Measurements from ENCODE around the gene MAP3K3.
A peak's percentile ranks its signal among the peaks of the same experiment; 100 is the strongest.

The MAP3K3 gene

GRCh38 chr17:63741408-63742173, 119.4 kb downstream of the MAP3K3 start, which contains the start of gene STRADA (continued):
- TF ChIP-seq ZNF404 (tag by site-specific recombination; IDR thresholded peaks at IDR 0.05) (no peak), ZNF513 (tag by site-specific recombination; IDR thresholded peaks at IDR 0.05) (no peak), MZF1 (tag by site-specific recombination; IDR thresholded peaks at IDR 0.05; ENCODE audit: borderline replicate concordance) (peak; percentile 56), YY1 (tag by site-specific recombination; IDR thresholded peaks at IDR 0.05) (peak; percentile 60), ZNF707 (tag by site-specific recombination; IDR thresholded peaks at IDR 0.05) (no peak; the same call in 1 of the 2 replicates), PRDM4 (tag by site-specific recombination; IDR thresholded peaks at IDR 0.05) (peak; percentile 11; the same call in 1 of the 2 replicates), MYNN (tag by site-specific recombination; IDR thresholded peaks at IDR 0.05; ENCODE audit: borderline replicate concordance) (no peak), ZBTB49 (tag by site-specific recombination; IDR thresholded peaks at IDR 0.05; ENCODE audit: low read depth) (no peak), PRDM1 (tag by site-specific recombination; IDR thresholded peaks at IDR 0.05) (0 out of 2 replicates have a peak, but pooled peaks have one; percentile 21), ZNF626 (tag by site-specific recombination; IDR thresholded peaks at IDR 0.05) (no peak), PRDM10 (tag by site-specific recombination; IDR thresholded peaks at IDR 0.05) (peak; percentile 58), ZNF184 (tag by site-specific recombination; IDR thresholded peaks at IDR 0.05) (no peak; the same call in 1 of the 2 replicates), ZNF274 (IDR thresholded peaks at IDR 0.05; ENCODE audit: low read length) (no peak), ZNF274 (tag by site-specific recombination; IDR thresholded peaks at IDR 0.05; ENCODE audit: borderline replicate concordance) (no peak), HIC1 (tag by site-specific recombination; IDR thresholded peaks at IDR 0.05) (peak; percentile 62), ZIC2 (tag by site-specific recombination; IDR thresholded peaks at IDR 0.05) (peak; percentile 89), CTCF (tag by site-specific recombination; IDR thresholded peaks at IDR 0.05) (no peak), KLF1 (tag by site-specific recombination; IDR thresholded peaks at IDR 0.05) (peak; percentile 90), ZFP41 (tag by site-specific recombination; IDR thresholded peaks at IDR 0.05; ENCODE audit: borderline replicate concordance) (no peak), BCL11A (tag by site-specific recombination; IDR thresholded peaks at IDR 0.05; ENCODE audit: low read depth) (0 out of 2 replicates have a peak, but pooled peaks have one; percentile 29), ZNF214 (tag by site-specific recombination; IDR thresholded peaks at IDR 0.05; ENCODE audit: borderline replicate concordance) (no peak), KLF9 (tag by site-specific recombination; IDR thresholded peaks at IDR 0.05; ENCODE audit: low read depth) (peak; percentile 76; the same call in 1 of the 2 replicates), TCF7L2 (IDR thresholded peaks at IDR 0.05; ENCODE audit: borderline replicate concordance, low read depth, low read length) (no peak), ZNF776 (tag by site-specific recombination; IDR thresholded peaks at IDR 0.05; ENCODE audit: borderline replicate concordance) (no peak), ZNF610 (tag by site-specific recombination; IDR thresholded peaks at IDR 0.05; ENCODE audit: borderline replicate concordance) (peak; percentile 70)

Data from HEK293 (cell line).